NCI-H226 (cell line): ENCODE data around the gene CEP44.
"Not testable (repeated sequence)": the region's sequence is repeated elsewhere in the genome, so short reads cannot be mapped to it uniquely, and the experiment has no call there.

ENCODE experiments used
- DNase-seq: peaks from one replicate; pipeline ENCODE4 v3.0.0-alpha.2; 2015

CEP44 gene, protein sequence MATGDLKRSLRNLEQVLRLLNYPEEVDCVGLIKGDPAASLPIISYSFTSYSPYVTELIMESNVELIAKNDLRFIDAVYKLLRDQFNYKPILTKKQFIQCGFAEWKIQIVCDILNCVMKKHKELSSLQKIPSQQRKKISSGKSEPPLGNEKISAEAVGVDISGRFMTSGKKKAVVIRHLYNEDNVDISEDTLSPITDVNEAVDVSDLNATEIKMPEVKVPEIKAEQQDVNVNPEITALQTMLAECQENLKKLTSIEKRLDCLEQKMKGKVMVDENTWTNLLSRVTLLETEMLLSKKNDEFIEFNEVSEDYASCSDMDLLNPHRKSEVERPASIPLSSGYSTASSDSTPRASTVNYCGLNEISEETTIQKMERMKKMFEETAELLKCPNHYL

DNA sequence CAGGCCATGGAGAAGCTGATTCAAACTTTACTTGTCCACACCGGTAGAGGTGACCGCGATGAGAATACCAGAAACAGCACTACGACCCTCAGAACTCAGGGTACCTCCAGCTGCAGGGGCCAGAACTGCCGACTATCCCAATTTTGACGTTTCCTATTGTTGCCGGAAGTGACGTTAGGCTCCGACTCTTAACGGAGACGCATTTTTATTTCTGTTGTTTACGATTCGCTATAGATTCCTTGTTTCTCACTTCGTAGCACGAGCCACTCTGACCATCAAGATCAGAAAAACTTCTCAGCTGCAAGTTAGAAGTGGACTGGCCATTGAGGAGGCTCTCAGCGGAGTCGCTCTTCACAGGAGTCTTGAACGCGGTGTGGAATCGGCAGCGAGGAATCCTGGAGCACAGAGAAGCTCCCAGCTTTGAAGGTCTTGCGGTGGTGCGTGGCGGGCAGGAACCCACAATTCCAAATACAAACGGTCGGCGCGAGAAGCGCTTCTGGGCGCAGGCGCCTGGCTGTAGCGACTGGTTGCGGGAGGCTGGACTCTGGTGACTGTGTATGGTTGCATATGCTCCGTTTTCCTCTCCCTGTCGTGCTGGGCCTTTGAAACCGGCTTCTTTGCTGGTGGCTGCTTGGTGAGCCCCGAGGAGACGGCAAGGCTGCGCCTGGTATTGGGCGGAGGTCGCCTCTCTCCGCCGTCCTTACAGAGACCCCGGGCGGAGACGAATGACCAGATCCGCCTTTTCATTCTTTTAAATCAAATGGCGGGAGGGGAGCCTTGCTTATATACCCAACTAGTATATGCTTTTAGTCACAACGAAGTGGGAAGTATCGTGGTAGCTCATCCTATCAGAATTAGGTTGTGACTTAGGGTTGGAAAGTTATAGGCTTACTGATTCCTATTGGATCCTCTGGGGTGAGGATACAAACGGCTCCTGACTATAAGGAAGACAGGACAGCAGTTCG lies at the start of gene CEP44, which contains the start of gene FBXO8:
TSS of gene CEP44 (plus strand) at position 405 of the 965 bp plus-strand sequence. CDS start 15,211 bp downstream, outside the sequence.
TSS of gene FBXO8 (minus strand) at position 161 of the 965 bp plus-strand sequence. CDS start 20,575 bp downstream, outside the sequence.
- DNase-seq: peak; percentile 58

DNA sequence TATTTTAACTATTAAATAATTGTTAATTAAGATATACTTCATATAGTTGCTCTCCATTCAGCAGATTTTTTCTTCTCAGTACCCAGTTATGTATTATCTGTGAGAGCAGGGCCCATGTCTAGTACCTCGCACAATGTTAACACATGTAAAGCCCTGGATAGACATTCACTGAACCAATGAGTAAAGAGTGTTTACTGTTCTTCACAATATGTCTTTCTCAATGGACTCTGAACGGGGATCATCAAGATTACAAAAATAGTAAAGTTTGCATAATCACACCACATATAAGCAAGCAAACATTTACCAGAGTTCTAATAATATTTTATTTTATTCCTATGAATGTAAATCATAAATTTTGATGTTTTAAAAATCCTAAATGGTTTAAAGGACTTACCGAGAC lies 47.4 kb upstream of the CEP44 start:
- DNase-seq: no peak

DNA sequence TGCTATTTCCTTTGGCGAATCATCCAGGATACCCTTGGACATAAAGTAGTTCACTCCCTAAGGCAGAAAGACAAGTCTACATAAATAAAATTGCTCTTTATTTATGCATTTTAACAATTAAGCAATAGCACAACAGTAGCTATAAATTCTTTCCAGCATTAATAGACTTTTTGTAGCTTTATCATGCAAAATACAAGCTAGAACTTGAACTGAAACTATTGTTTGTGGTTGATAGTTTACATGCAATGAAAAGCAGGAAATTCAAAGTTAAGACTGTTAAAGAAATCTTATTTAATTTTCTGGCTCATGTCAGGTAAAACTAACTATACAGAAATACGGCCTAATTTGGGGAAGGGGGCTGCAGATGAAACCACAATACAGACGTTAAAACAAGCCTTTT lies 42.5 kb upstream of the CEP44 start:
- no peak for DNase-seq

DNA sequence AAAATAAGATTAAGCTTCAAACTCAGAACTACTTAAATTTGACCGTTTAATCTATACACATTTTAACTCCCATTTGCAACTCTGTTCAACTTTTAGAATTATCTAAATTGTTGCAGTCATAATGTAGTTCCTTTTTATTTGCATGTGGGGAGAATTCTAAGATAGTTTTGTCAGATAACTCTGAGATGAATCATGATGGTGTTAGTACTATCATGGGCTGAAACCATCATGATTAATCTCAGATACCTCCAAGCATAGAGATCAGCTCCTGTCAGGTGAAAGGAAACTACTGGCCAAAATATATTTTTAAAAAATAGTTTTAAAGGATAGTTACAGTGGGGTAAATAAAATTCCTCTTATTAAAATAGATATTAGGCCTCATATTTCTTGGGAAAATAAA lies 39.3 kb upstream of the CEP44 start:
- DNase-seq: peak; percentile 41

DNA sequence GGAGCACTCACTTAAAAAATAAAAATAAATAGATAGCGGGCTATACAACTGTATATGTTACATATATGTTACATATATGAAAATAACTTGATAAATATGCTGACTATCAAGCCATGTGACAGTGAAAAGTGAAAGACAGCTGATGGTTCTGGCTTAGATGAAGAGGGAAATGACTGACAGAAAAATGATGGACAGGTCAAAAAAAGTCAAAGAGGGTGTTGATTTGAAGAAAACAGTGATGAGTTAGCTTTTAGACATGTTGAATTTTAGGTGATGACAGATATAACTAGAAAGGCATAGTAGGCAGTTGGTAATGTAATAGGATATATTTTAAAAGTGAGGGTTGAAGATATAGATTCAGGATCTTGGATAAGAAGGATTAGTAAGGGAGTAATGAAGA lies 38.0 kb upstream of the CEP44 start:
- DNase-seq: no peak

DNA sequence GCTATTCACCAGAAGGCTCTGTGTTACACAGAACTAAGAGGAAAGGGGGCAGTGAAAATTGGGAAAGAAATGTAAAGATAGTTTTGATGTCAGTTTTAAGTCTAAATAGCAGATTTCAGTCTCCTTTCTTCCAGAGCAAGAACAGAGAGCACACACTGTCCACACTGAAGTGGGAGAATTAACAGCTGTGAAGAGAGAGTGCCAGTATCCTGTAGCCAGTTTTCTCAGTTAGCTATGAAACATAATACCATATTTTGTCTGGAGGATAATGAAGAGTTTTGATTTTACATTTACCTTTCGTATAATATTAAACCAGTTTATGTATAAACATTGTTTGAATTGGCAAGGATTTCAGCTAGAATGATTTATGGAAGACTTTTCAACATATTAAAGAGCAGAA lies 35.3 kb upstream of the CEP44 start:
- no peak for DNase-seq

DNA sequence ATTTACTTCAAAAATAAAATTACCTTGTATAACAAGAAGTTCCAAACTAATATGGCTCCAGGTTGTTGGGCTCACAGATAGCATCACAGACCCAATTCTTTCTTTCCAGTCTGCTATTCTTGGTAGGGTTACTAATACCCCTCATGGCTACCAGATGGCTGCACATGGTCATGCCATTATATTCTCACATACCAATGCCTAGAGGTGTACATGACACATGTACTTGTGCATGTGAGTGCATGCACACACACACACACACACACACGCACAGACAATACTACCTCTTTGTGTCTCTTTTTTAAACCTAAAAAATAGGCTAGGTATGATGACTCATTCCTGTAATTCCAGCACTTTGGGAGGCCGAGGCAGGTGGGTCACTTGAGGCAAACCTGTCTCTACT lies 31.3 kb upstream of the CEP44 start:
- DNase-seq: no peak

DNA sequence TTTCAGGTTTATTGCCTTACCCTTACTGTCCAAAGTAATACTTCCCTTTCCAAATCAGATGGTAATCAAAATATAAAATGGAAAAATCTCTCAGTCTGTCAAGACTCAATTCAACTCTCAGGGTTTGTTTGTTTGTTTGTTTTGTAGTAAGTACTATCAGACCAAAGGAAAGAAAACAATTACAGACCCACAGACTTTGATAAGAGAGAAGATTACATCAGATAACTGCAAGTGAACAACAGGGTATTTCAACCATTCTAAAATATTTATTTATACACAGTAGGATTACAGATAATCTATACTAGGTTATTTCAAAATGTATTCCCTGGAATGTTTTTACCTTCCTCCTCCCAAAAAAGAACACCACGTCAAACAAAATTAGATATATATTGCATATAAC lies 29.1 kb upstream of the CEP44 start:
- DNase-seq: no peak

DNA sequence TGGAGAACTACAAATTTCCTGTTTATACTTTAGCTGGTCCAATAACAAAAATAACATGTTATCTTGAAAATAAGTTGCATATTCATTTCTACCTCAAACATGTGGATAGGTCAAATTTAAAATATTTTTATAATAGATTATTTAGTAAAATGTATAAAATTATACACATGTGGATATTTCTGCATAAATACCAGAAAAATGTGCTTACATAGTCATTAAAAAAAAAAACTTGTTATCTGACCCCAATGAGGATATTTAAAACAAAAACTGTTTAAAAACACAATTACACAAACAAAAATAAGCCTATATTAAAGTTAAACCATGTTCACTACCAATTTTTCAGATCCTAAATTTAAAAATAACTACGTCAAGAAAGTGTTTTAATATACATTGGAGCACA lies 28.3 kb upstream of the CEP44 start:
- DNase-seq: no peak

DNA sequence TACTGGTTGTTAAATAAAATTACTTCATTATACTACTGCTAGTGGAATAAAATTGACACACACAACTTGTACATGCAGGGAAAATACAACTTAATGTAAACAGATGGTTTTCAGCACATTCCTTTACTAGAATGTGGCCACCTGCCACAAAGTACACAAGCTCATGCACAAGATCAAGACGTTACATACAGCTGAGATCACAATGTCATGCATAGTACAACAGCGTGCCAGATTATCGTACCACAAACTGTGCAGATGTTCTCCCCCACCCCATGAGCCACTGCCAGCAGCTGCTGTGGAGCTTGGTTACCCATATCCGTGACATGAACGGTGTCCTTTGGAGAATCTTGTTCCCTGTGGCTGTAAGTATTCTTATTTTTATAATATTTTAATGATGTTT lies 27.9 kb upstream of the CEP44 start:
- no peak for DNase-seq

DNA sequence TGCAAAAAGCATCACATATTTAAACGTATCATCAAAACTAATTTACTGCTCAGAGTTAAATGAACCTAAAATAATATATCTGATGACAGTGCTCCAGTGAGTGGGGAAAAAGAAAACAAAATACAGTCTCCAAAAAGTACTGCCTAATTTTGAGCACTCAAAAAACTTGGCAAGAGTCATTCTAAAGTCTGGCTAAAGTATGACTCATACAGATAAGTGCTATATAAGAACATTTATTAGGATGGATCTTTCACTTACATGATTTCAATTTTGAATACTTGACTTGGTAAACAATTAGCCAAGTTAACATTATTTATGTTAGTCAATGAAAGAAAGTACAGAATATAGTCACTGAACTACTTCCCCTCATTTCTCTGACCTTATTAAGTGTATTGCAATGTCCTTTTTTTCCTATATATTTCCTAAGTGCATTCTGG lies 27.4 kb upstream of the CEP44 start:
- peak; percentile 13 for DNase-seq

DNA sequence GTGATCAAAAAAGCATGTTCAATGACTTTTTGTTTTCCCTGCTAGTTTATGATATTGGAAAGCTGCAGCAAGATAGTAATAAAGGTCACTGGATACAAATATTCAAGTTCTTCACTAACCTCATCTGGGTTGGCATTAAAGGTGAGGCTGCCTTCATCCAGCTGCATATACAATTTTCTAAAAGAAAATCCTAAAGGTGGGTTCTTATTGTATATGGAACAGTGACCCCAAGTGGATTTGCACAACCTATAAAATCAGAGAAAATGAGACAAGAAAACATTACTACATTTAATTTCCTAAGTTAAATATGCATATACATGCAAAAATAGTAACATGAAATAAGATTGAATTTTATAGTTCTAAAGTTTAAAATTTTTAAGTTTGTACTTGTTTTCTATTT lies 24.1 kb upstream of the CEP44 start:
- no peak for DNase-seq

DNA sequence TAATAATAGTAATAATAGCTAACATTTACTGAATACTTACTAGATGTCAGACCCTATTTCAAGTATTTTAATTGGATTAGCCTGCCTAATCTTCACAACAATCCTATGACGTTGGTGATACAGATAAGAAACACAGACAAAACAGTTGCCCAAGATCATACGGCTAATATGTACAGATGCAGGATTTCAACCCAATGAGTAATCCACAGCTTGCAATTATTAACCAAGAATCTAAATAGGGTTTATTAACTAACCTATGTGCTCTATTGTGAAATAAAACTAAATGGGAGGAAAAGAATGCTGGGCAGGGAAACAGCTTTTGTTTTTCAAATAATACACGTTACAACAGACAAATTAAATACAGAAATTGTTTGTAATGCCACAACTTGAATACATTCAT lies 23.6 kb upstream of the CEP44 start:
- no peak for DNase-seq

DNA sequence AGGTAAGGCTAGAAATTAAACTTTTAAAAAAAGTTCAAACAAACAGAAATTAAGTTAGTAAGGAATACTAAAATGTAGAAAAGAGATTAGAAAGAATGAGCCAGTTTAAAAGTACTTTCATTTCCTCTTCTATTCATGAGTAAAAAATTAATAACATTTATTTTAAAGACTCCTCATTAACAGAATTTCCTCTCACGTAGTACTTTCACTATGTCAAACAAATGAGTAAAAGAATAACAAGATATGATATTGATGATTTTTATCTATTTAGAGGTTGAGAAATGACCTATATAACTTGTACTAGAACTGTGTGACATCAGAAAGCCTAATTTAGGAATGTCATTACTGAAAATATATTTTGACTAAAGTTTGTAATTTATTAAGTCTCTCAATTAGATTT lies 22.3 kb upstream of the CEP44 start:
- DNase-seq: not testable (repeated sequence)

DNA sequence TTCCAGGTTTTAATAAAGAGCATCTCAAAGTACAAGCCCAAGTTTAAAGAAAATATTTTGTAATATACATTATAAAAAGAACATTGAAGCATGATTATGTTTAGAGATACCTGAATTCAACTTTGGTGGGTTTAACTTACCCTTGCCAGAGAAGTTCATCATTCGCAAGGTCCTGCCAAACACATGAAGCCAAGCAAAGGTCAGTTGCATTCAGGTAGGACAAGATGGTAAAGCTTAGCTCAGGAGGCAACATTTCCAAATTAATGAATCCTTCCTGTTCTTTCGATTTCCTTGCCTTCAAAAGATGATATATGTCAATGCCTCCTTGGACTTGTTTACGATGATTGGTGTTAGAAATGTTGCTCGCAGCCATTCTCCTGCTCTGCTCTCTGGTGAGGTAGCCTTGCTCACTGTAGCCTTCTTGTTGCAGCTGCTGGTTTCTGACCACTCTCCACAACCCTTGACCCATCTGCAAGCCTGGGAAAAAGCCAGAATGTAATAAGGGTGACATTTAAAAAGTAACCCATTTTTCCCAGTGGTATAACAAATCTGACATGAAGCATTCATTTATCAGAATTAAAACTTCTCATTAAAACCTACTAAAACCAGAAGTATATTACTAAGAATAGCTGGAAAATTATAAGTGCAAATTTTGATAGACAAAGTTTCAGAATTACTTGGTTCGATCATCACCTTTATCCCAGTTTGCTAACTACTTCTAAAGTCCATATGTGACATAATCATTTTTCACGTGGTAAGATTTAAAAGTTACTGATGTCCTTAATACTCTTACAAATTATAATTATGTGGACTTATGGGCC lies 20.9 kb upstream of the CEP44 start:
- no peak for DNase-seq

DNA sequence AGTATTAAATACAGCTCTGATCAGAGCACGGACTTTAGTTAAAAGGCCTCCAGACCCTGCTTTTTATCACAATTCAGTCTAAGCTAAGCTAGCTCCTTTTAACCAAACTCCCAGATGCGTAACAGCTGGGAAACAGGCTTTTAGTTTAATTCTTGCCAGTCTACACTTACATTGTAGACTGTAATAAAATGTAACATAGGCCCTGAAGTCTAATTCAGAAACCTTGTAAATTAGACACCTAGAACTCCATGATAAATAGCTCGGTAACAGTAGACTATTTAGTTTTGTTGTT lies 20.3 kb upstream of the CEP44 start:
- no peak for DNase-seq

DNA sequence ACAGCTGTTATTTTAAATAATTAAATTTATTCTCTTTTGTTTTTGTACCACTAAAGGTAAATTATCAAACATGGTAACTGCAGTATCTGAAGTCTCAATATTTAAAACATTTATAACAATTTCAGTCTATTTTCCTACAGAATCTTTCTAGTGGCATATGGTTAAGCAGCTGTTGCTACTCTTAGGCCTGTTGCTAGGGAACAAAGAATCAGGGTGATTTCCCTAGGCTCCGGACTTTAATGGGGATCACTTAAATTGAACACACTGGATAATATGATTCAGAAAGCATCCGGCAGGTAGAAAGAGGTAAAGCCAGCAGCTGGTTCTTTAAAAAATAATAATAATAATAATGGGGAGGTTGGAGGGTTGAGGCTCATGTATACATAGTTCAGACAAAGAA lies 17.8 kb upstream of the CEP44 start:
- no peak for DNase-seq

DNA sequence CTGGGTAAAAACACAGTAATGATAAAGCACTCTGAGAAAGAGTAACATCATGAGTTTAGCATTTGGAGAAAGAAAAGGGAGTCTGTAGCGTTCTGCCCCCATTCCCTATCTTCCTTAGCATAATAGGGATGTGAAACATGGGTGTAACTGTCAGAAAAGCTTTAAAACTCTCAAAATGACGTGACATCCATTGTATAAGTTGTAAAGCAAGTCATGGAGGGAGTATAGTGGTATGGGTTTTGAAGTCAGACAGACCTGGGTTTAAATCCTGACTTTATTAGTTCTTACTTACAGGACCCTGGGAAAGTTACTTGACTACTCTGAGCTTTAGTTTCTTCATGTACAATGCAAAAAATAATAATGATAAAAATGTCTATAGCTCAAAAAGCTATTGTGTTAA lies 17.3 kb upstream of the CEP44 start:
- no peak for DNase-seq

DNA sequence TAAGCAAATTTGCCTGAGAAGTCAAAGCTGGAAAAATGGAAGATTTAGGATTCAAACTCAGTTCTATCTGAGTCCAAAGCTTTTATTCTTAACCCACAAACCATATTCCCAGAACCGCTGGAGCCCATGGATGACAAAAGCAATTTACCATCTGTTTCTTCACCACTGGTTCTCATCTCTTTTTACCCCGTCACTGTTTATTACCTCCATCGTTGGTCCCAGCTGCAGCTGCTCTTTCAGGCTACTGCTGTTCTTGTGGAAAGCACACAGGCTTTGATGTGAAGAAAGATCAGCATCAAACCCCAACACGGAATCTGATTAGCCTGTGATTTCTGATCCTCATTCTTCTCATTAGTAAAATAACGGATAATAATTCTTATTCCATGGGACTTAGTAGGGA lies 9.8 kb upstream of the CEP44 start:
- no peak for DNase-seq

DNA sequence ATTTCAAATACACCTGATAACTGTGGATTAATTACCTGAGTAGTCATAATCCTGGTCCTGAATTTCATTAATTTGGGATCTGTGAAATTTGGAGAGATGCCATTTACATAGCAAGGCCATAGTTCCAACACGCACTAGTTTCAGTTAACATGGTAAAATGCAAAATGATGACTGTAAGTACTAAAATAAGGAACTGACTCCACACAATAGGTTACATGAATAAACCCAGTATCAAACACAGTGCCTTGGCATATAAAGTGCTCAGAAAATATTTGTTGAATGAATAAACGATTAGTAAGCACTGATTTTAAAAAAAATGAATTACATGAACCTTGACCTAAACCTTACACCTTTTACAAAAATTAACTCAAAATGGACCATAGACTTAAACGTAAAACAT lies 9.3 kb upstream of the CEP44 start:
- DNase-seq: no peak

DNA sequence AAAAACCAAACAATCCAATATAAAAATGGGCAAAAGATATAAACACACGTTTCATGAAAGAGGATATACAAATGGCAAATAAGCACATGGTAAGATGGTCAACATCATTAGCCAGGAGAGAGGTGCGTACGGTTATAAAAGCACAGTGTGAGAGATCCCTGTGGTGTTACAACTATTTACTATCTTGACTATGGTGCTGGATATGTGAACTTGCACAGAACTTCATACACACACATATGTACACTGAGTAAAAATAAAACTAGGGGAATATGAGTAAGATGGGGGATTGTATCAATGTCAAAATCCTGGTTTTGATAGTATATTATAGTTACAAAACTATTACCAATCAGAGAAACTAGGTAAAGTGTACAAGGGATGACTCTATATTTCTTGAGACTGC lies 8.6 kb upstream of the CEP44 start:
- DNase-seq: no peak

DNA sequence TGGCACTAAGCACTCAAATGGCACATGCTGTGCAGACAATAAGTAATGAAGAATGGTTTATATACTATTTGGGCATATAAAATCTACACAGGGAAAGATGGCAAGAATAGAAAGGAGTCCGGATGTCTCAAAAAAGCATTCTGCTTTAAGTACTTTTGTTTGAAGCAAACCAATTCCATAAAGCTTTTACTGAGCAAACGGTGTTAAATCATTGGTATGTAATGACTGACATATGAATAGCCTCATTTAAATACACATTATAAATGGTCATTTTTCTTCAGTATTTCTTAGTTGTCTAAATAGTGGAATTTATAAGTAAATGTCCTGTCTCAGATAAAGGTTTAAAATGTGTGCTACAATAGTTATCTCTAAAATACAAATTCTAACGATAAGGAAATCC lies 6.3 kb upstream of the CEP44 start:
- no peak for DNase-seq

DNA sequence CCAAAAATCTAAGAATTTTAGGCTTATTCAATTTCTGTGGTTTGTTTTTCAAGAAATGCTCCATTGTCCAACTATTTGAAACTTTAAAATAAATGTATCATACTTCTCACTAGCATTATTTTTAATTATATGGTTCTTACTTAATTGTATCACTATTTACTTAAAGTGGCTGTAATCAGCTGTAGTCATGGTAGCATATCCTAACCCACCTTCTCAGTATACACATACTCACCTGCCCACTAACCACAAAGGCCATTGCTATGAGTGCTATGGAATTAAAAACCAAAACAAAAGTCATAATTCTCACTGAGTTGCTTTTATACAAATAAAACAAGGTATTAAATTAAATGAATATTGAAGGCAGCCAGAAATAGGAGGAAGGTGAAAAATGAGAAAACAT lies 5.2 kb upstream of the CEP44 start:
- DNase-seq: no peak
